ENCODE results near the gene INS. TPM values are rescaled to one million over a fixed set of nuclear protein-coding genes. Genes with fewer than 3 reads are reported as not detected.
A peak's percentile ranks its signal among the peaks of the same experiment; 100 is the strongest.

The INS gene
- polyA plus RNA-seq, 5 donors = not detected

GRCh38 chr11:2147391-2147790, 13.6 kb downstream of the INS start:
- no peak for DNase-seq

- DNase-seq = no peak
Observed at GRCh38 chr11:2146051-2146450, 15.0 kb downstream of the INS start.

- DNase-seq = no peak
Observed at GRCh38 chr11:2144544-2145248, 16.3 kb downstream of the INS start.

- DNase-seq = no peak
Observed at GRCh38 chr11:2143799-2144543, 17.0 kb downstream of the INS start.

- DNase-seq = no peak
Observed at GRCh38 chr11:2143477-2143798, 17.6 kb downstream of the INS start.

- no peak for DNase-seq
Observed at GRCh38 chr11:2142762-2143202, 18.2 kb downstream of the INS start.

GRCh38 chr11:2142300-2142759, 18.7 kb downstream of the INS start:
- no peak for DNase-seq

- no peak for DNase-seq
Observed at GRCh38 chr11:2140411-2141400, 20.3 kb downstream of the INS start.

GRCh38 chr11:2139621-2140337, 21.2 kb downstream of the INS start:
- no peak for DNase-seq

- DNase-seq = no peak
Observed at GRCh38 chr11:2139123-2139521, 21.9 kb downstream of the INS start, which contains the start of gene IGF2. TSS of gene IGF2 (minus strand) at chr11:2139389. CDS start at chr11:2135523, 3,866 bp downstream.

- no peak for DNase-seq
Observed at GRCh38 chr11:2138431-2139122, 22.4 kb downstream of the INS start.

- no peak for DNase-seq
Observed at GRCh38 chr11:2138068-2138430, 23.0 kb downstream of the INS start.

GRCh38 chr11:2137202-2138067, 23.6 kb downstream of the INS start:
- peak; percentile 64 to 70 for DNase-seq

- DNase-seq = no peak
Observed at GRCh38 chr11:2136952-2137201, 24.1 kb downstream of the INS start.

GRCh38 chr11:2136209-2136951, 24.6 kb downstream of the INS start:
- DNase-seq = no peak

GRCh38 chr11:2135648-2136201, 25.3 kb downstream of the INS start:
- no peak for DNase-seq

GRCh38 chr11:2135018-2135569, 25.9 kb downstream of the INS start:
- no peak for DNase-seq

Data from right lung (tissue), 5 donors.